ENCODE data around the gene EFCAB7.

- no peak for TF ChIP-seq CTCF (tag by site-specific recombination; IDR thresholded peaks at IDR 0.05)
- no peak for TF ChIP-seq ZNF302 (tag by site-specific recombination; IDR thresholded peaks at IDR 0.05; ENCODE audit: low read depth)
- no peak for TF ChIP-seq PRDM1 (tag by site-specific recombination; IDR thresholded peaks at IDR 0.05)
Measured at GRCh38 chr1:63534406-63534805, 11.1 kb downstream of the EFCAB7 start.
